GM18499 (cell line): Measurements from ENCODE around the gene DUSP1.

ENCODE experiments used
- ATAC-seq: cut with Tn5 transposase; IDR thresholded peaks from one replicate; pipeline ENCODE4 v1.9.1; 2021; ENCODE audit warnings: moderate number of reproducible peaks; ENCODE audit not compliant: insufficient read depth, unreplicated experiment

Gene DUSP1

DNA sequence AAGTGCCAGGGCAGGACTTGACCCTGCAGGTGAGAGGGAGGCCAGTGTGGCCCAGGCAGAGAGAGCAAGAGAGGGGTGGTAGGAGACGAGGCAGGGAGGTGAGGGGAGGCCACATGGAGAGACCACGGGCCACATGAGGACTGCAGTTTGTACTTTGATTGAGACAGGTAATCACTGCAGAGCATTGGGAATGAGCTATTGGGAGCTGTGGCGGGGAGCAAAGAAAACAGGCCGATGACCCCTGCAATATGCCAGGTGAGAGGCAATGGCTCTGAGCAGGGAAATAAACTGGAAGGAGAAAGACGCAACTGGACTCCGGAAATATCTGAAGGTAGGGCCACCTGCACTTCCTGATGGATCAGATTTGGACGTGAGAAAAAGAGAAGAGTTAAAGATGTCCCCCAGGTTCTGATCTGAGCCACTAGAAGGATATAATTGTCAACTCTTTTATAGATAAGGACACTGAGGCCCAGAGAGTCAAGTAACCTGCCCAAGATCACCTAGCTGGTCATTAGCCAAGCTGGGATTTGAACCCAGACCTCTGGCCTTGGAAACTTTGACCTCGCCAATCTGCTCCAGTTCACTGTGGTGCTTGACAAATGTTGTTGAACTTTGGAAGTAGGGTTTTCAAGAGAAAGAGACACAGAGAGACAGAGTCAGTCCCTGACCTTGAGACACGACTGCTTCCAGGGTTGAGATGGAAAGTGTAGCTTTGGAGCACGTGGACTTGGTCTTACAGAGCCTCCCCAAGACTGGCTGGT is 42.3 kb downstream of the DUSP1 start:
- ATAC-seq = no peak

GRCh38 chr5:172727551-172727950 is 43.4 kb downstream of the DUSP1 start:
- no peak for ATAC-seq

GRCh38 chr5:172726966-172727365 is 44.0 kb downstream of the DUSP1 start:
- ATAC-seq = no peak

- no peak for ATAC-seq
Measured at GRCh38 chr5:172725785-172726184, 45.2 kb downstream of the DUSP1 start.

DNA sequence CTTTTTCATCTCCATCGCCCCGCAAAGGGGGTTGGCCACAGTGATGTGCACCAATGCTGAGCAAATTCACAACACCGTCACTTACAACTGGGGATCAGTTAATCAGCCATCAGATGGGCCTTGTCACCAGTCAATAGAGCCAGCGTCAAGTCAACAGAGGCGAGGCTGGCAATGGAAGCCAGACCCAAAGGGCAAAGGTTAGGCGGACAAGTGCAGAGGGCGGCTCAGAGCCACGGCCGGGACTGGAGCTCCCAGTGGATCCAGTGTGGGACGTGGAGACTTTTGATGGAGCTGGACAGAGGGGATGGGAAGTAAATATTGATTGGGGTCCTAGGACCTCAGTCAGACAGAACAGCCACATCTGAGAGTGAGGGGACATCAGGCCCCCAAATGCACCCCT is 45.7 kb downstream of the DUSP1 start:
- ATAC-seq = no peak

DNA sequence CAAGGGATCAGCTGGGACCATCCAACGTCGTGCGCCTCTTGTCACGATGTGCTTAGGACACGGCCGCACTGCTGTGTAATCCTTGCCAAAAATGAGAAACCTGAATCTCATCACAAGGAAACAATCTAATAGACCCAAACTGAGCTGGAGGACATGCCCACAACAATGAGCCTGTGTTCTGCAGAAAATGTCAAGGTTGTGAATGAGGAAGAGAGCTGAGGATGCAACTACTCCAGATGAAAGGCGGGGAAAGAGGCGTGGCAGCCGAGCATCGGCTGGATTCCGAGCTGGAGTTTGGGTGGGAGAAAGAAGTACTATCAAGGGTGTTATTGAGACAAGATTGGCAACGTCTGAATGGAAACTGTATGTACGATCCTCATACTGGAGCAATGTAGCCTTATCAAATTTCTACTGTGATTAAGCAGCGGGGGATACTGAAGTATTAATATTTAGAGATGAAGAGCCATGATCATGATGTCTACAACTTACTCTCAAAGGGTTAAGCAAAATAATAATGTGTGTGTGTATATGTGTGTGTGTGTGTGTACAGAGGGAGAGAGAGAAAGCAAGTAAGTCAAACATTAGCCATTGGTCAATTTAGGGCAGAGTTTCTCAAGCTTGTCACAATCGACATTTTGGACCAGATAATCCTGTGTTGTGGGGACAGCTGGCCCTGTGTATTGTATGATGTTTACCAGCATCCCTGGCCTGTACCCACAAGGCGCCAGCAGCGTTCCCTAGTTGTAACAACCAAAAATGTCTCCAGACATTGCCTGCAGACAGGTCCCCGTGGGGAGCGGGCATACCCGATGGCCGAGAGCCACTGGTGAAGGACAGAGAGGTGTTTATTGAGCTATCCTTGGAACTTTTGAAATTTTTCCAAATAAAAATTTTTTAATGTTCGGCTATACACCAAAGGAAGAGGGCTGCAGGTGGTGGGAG is 46.5 kb downstream of the DUSP1 start:
- ATAC-seq = no peak

DNA sequence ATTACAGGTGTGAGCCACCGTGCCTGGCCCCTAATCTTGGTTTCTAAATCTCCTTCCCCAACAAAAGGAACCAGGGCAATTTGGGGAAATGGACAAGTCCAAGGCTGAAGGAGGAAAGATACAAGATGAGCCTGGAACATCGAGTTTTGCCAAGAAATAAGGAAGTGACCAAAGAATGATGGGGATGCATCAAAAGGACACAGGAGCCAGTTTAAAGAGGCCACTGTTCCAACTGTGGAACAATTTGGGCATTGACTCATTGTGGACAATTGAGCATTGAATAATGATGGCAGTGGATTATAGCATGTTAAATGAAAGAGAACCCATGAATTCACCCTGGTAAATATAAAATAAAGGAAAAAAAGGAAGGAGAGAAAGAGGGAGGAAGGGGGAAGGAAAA is 47.5 kb downstream of the DUSP1 start:
- no peak for ATAC-seq

- ATAC-seq = no peak
Measured at GRCh38 chr5:172722327-172722815, 48.6 kb downstream of the DUSP1 start.

DNA sequence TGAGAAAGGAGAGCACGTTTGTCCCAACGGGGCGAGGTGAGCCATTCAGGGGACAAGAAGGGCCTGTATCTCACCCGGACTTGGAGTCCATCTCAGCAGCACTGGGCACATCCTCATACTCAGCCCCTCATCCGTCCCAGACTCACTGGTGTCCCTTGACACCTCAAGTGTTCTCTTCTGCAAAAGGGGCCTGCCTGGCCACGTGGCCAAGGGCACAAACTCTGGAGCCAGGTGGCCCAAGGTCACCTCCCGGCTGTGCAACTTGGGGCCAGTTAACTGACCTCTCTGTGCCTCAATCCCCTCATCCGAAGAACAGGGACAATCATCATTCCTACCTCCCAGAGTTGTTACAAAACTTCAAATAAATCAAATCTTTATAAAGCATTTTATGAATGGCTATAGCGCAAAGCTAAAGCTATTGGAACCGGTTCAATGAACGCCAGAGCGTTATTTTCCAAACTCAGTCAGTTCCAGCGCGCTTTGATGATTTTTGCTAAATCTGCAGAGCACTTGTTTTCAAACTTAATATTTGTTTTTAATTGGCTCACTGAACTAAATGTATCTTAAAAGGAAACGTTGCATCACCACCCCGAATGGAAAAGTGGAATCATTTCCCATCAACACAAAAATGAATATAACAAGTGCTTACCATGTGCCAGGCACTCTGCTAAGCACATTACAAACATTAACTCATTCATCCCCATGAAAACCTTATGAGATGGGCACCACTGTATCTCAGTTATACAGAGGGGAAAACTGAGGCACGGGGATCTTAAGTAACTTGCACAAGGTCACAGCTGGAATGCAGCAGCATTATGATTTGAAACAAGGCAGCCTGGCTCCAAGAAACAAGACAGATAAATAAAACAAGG is 49.3 kb downstream of the DUSP1 start:
- ATAC-seq = no peak

DNA sequence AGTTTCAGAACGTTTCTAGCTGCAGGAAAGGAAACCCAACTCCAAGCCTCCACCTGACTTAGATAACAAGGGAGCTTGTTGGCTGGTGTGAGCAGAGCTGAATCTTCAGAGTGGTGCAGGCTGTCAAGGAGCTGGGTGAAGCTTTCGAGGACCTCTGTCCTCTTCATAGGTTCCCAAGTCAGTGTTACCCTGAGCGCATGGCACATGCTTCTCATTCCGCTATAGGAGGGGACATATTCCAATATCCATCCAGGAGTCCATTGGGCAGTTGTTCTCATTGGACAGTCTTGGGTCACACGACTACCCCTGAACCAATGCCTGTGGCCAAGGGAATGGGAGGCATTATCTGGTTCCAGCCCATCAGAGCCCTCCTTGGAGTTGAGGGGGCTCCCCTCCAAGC is 50.3 kb downstream of the DUSP1 start:
- ATAC-seq = no peak

DNA sequence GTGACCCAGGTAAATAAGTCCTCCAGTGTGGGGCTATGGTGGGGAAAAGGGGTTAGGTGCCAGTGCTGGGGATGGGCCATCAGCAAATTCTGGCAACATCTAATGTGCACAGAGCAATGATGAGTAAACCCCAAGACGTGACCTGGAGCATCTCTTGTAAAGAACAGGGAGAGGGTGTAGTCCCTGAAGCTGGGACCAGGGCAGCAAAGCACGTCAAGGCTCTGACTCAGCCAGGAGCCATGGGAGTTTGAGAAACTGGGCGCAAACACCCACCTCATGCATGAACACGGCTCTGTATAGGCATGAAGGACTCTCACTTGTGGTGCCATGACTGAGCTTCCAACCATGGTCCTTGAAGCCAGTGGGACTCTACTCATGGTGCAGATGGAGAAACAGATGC is 51.8 kb downstream of the DUSP1 start:
- no peak for ATAC-seq

DNA sequence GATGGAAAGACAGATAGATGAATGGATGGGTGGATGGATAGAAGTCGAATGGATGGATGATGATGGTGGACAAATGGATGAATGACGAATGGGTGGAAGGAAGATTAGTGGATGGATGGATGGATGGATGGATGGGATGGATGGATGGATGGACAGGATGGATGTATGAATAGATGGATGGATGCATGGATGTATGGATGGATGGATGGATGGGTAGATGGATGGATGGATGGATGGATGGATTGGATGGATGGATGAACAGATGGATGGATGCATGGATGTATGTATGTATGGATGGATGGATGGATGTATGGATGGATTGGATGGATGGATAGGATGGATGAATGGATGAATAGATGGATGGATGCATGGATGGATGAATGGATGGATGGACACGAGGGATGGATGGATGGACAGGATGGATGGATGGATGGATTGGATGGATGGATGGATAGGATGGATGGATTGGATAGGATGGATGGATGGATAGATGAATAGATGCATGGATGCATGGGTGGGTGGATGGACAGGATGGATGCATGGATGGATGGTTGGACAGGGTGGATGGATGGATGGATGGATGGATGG is 52.4 kb downstream of the DUSP1 start:
- no peak for ATAC-seq
